CD4-positive, alpha-beta T cell treated with Interleukin-2 at 100 ng/mL for 4 hours (primary cell): ENCODE results near the gene ASPM.

Experiments used
- DNase-seq: peaks from one replicate; pipeline ENCODE4 v3.0.0-alpha.2; 2020; ENCODE audit warnings: low spot score

The ASPM gene, protein sequence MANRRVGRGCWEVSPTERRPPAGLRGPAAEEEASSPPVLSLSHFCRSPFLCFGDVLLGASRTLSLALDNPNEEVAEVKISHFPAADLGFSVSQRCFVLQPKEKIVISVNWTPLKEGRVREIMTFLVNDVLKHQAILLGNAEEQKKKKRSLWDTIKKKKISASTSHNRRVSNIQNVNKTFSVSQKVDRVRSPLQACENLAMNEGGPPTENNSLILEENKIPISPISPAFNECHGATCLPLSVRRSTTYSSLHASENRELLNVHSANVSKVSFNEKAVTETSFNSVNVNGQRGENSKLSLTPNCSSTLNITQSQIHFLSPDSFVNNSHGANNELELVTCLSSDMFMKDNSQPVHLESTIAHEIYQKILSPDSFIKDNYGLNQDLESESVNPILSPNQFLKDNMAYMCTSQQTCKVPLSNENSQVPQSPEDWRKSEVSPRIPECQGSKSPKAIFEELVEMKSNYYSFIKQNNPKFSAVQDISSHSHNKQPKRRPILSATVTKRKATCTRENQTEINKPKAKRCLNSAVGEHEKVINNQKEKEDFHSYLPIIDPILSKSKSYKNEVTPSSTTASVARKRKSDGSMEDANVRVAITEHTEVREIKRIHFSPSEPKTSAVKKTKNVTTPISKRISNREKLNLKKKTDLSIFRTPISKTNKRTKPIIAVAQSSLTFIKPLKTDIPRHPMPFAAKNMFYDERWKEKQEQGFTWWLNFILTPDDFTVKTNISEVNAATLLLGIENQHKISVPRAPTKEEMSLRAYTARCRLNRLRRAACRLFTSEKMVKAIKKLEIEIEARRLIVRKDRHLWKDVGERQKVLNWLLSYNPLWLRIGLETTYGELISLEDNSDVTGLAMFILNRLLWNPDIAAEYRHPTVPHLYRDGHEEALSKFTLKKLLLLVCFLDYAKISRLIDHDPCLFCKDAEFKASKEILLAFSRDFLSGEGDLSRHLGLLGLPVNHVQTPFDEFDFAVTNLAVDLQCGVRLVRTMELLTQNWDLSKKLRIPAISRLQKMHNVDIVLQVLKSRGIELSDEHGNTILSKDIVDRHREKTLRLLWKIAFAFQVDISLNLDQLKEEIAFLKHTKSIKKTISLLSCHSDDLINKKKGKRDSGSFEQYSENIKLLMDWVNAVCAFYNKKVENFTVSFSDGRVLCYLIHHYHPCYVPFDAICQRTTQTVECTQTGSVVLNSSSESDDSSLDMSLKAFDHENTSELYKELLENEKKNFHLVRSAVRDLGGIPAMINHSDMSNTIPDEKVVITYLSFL (N-terminal part only)

DNA sequence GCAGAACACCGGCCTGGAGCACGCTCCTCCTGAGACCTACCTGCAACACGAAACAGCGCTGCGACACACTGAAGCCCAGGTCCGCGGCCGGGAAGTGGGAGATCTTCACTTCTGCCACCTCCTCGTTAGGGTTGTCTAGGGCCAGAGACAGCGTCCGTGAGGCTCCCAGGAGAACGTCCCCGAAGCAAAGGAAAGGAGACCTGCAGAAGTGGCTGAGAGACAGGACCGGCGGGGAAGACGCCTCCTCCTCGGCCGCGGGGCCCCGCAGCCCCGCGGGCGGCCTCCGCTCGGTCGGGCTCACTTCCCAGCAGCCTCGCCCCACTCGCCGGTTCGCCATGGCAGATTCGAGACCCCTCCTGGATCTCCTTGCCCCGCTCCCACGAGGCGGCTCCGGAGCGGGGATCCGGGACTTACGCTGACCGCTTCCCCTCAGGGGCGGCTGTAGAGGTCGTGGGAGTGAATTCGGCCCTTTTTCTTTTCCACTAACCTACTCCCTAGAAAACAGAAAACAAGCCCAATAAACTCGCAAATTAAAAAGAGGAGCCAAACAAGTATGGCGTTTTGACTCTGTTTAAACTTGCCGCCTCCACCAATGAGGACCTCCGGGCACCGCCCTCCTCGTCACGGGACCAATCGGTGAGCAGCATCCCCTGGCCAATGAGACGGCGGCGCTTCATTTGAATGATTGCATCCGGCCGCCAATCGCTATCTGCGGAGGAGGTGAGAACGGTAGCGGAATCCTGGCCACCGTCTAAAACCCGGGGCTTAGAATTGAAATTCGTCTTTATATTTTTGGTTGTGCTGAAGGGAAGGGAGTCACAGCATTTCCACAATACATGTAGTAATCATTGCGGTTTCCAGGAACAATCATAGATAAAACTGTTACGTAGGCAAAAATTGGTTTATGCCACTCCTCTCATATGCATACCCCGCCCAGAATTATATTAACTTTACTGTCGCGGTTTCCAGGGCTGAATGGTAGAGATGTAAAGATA lies at the start of gene ASPM:
Gene ASPM, minus strand, starts transcription at position 569 of the 995 bp plus-strand sequence. Its CDS starts 232 bp downstream, at position 337.
- peak; percentile 97 for DNase-seq

DNA sequence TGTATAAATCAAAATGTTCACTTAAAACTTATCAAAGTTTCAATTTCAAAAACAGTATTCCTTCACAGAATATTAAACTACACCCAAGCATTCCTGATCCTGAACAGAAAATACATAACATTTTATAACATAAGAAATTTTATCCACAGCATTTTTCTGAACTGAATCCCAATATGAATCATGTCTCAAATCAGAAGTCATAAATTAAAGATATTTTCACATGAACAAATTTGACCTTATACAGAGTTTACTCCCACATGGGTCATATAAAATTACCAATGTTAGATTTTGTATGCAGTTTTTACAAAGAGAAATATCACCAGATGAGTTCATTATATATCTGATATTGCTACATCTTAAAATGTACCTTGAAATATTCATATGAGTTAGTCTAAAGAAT lies 48.6 kb upstream of the ASPM start:
- no peak for DNase-seq

DNA sequence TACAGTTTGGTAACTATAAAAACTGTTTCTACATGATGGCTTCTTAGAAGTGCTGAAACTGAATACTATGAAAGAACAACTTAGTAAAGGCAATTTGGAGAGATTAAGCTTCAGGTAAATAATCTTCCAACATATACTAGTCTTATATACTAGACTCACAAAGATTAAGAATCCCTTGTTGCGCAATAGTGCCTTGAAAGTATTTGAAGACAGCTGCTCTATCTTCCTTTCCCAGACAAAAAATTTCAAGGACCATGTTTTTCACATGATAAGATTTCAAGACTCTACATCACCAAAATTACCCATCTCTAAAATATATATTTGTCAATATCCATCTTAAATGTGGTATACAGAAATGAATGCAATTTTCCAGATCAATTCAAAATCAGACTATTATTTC lies 37.7 kb upstream of the ASPM start:
- no peak for DNase-seq

DNA sequence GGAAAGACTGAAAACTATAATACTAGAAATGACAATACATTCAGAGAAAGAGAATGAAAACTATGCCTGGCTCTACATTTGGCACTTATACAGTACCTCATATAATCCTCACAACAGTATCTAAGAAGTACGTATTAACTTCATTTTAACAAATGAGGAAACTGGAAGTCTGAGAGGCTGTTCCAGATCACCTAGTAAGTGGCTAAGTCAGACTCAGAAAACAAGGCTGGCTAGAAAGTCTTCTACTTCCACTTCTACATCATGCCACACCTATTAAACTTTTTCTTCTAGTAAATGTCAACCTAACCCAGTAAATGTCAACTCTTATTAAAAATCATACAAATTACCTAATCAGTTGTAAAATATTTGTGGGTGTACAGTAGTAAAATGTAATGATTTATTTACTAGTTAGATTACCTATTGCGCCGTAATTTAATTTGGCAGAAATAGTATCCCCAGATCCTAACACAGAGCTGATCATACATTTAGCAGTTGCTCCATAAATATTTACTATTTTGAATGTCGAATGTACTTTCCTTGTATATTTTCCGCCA lies 36.8 kb upstream of the ASPM start:
- DNase-seq, result no peak

DNA sequence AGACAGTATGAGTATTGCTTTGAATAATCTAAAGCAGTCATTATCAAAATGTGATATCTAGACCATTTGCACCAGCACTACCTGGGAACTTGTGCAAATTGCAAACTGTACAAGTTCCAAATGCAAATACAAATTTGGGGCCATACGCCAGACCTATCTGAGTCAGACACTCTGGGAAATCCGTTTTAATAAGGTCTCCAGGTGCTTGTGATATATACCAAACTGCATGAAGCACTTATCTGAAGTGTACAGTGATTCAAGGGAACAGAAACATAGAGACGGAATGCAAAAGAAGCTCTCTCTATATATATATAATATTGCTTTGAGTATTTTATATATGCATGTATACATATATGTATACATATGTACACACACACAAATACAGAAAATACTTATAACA lies 36.2 kb upstream of the ASPM start:
- DNase-seq, result no peak

DNA sequence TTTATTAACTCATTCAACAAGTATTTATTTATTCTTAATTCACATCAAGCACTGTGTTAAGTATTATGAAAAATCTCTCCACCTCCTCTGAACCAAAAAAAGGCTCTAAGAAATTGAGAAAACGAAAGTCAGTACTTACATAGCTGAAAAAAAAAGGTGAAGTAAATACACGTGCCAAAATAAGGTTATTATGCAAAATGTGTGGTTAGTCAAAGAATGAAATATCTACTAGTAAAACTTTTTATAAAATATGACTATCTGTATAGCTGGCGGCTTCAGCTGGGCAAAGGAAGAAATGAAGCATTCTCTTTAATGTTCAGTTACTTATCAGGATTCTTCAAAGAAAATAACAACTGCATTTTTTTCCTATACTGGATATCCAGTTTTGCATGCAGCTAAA lies 35.5 kb upstream of the ASPM start:
- no peak for DNase-seq

DNA sequence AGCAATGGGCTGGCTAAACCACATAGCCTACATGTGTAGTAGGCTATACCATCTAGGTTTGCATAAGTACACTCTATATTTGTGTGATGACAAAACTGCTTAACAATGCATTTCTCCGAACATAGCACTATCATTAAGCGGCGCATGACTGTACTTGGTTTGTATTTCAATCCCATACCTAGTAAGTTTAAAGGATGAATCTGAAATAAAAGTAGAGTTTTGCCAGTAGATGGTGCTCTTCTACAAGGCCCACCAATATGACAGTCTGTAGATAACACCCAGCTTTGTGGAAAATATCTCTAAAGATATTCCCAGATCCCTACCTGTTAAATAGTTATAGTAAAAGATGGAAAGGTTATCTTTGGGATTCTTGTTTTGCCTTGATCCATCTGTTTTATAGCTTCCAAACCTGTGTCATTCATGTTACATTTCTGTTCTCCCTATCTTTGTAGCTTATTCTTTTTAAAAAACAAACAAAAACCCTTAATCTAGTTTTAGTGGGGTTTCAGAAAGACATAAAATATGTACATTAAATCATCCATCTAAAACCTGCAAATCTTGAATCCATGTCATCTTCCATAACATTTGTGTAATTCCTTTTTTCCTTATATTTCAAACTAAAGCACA lies 33.9 kb upstream of the ASPM start:
- peak; percentile 54 for DNase-seq

DNA sequence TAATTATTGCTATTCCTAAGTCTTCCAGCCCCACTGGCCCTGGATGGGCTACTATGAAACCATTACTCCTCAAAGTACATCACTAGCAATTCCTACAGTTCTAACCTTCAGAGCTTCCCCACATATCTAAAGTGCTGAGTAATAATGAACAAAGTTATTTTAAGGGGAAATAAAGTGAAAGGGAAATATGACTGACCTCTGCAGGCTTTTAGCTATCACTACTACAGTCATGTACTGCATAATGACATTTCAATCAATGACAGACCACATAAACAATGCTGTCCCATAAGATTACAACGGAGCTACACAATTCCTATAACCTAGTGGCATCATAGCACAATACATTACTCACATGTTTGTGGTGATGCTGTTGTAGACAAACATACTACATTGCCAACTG lies 32.5 kb upstream of the ASPM start:
- DNase-seq, result no peak

DNA sequence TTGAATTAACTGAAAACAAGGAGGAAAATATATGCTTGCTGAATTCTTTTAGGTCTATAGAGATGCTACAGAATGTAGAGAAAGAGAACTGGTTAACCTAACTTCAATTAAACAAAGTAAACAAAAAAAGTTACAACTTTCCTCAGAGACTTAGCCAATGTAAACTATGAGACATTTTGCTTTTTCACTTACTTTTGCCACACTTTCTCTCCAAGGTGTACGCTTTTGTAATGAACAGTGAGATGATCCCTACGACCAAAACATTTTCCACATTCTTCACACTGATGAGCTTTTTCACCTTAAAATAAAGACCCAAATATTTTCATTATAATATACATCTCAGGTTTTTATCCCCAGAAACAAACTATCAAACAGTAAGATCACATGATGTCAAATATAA lies 28.3 kb upstream of the ASPM start:
- DNase-seq, result no peak

DNA sequence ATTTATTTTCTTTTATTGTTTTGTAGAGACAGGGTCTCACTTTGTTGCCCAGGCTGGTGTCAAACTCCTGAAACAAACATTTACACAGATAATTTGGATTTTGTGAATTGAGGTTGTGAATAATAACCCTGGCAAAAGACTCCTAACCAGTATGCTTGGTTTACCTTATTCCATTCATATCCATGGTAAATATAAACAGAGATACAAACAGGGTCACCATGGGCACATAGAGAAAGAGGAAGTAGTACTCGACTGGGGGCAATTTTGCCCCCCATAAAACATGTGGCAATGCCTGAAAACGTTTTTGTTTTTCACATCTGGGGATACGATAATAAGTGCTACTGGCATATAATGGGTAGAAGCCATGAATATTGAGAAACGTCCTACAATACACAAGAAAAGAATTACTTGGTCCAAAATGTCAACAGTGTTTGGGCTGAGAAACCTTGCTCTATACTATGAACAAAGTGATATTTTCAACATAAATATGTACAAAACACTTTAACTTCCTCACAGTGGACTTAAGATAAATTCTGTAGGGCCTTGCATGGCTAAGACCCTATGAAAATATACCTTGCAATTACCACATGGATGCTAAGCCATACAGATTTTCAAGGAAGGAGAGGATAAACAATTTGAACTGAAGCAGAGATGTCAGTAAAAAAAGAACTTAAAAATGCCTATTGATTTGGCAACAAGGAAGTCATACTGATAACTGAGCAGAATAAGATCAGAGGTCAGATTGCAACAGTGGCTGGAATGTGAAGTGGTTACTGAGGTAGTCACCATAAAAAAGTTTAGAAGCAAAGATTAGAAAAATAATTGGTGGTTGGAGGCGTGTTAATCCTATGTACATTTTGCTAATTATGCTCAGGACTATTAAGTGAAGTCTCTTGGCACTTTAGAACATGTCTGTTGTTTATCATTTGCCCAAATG lies 27.4 kb upstream of the ASPM start:
- DNase-seq, result no peak

DNA sequence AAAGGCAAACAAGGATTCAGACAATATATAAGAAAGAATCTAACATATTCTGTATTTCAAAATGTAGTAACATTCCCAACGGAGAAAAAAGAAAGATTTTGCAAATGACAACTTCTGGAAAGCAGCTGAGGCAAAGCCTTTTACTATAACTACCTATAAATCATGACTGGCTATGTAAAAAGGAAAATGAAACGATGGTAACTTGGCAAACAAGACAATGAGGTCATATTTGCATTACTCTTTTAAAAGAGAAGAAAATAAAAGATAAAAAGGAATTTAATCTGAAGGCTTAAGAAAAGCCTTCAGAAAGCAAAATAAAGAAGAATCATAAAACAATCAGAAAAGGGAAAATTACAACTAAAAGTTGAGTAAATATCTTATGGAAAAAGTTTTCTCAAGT lies 25.1 kb upstream of the ASPM start:
- DNase-seq, result no peak

DNA sequence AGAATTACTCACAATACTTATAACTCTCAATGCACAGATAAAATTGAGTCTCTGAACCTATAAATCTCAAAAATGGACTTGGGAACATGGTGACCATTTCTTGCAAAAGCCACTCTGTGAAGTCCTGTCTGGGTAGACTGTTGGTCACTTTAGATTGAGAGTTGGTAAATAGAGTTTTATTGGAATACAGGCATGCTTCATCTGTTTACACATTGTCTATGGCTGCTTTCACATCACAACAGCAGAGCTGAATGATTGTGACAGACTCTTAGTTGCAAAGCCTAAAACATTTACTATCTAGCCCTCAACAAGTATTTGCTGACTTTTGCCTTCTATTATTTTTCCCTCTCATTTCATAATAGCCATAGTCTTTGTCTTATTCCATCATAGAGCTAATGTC lies 24.1 kb upstream of the ASPM start:
- no peak for DNase-seq

DNA sequence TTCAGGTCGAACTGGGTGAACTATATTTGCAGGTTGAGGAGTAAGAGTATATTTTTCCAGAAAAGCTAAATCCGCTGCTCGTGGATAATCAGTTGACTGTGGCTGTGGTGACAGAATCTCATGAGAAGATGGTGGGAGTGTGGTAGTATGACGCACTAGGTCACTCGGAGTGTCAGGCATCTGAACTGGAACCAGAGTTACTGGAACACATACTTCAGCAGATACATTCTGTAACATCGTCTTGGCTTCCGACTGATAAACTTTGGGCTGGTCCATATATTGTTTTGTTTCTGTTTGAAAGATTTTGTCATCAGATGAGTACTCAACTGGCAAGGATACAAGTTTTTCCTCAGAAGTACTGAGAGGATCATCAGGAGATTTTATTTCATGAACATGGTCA lies 13.0 kb upstream of the ASPM start:
- DNase-seq, result no peak

DNA sequence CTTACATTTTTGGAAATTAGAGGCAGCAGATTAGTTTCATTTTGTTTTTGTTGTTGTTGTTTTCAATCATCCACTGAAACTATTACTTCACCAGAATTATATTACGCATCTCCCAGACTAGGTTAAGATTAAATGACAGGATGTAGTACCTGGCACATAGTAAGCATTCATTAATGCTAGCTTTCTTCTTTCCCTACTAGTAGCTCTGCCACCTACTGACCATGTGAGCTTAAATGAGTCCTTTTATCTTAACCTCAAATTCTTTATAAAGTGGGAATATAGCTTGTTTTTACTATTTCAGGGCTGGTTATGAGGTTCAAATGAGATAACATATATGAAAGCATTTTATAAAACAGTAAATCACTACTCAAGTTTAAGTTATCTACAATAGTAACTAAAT lies 10.2 kb upstream of the ASPM start:
- no peak for DNase-seq

DNA sequence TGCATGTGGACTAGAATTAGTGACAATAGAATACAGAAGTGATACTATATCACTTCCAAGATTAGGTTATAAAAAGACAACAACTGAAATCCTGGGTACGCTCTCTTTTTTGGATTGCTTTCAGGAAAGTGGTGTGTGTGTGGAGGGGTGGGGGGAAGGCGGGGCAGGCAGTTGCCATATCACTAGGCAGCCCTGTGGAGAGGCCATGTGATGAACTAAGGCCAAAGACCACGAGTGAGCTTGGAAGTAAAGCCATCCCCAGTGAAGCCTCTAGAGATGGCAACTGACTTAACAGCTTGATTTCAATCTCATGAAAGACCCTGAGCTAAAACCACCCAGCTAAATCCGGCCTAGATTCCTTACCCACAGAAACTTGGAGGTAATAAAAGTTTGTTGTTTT lies 6.2 kb upstream of the ASPM start:
- DNase-seq, result no peak

DNA sequence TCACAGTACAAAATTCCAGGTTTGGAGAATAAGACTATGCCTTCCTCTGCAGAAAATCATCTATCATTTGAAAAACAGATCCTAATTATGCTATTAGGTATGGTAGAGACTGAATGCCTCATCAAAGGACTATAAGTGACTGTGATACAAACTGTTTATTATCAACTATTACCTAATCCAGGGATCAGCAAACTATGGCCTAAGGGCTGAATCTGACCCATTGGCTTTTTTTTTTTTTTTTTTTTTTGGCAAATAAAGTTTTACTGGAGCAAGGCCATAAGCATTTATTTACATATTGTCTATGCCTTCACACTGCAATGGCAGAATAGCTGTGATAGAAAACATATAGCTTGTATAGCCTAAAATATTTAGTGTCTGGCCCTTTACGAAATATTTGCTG lies 4.7 kb upstream of the ASPM start:
- no peak for DNase-seq

DNA sequence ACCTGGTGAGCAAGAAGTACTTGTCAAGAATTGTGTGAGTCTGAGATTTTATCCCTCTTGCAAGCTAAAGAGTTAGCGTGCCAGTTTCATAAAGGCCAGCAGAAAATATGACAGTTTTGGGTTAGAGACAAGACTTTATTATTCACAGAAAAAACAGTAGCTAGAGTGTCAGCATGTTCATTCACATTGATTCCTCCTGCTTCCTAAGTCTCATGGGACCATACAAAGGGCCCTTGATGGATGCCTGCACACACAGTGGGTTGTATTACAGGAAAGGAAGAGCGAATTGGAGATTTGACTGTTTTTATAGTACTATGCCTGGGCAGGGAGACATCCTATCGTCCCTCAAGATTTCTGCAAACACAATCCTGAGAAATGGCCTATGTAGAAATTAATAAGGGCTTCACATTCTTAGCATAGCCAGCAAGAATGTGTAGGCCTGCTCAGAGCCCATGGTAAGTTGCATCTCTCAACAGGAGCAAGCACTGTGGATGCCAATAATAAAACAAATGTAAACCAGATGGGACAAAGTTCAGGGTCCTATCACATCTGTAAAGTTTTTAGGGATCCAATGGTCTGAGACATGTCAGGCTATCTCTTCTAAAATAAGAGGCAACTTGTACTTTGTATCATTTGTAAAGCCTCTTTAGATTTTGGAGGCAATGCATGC lies 4.0 kb upstream of the ASPM start:
- DNase-seq, result no peak

DNA sequence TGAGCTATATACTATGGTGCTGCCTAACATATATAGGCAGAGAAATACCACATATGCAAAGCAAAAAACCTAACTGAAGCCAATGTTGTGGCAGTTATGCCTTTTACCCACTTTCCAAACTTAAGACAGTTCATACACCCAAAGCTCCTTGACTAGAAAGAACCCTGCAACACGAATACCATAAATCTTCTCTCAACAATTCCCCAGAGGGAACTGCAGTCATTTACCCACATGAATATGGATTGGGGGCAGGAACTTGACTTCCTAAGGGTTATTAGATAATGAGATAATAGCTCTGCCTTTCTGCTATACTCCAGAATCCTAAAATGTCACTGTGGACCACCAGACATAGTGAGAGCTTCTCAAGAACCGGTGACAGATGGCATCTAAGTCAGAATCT lies 2.9 kb upstream of the ASPM start:
- DNase-seq, result no peak
